DOHH2 (cell line): ENCODE results near the gene MLST8.

Source experiments
- CTCF ChIP-seq: fragments of 200-600 bp; sonication (generic); IDR thresholded peaks from one replicate; pipeline ENCODE4 v1.5.1; 2014; ENCODE audit warnings: antibody characterized with exemption, mild to moderate bottlenecking, low read depth, low read length; ENCODE audit not compliant: poor library complexity, severe bottlenecking
- EZH2phosphoT487 ChIP-seq: fragments of 200-600 bp; sonication (generic); IDR thresholded peaks from 2 replicates; pipeline ENCODE4 v1.6.1; 2017; ENCODE audit warnings: borderline replicate concordance, mild to moderate bottlenecking, antibody characterized with exemption, low read length, moderate library complexity, mixed read lengths

GRCh38 chr16:2244926-2245795, 39.9 kb downstream of the MLST8 start:
- TF ChIP-seq CTCF: no peak
- TF ChIP-seq EZH2phosphoT487: no peak
